ENCODE measurements around the gene CA11.

DNA sequence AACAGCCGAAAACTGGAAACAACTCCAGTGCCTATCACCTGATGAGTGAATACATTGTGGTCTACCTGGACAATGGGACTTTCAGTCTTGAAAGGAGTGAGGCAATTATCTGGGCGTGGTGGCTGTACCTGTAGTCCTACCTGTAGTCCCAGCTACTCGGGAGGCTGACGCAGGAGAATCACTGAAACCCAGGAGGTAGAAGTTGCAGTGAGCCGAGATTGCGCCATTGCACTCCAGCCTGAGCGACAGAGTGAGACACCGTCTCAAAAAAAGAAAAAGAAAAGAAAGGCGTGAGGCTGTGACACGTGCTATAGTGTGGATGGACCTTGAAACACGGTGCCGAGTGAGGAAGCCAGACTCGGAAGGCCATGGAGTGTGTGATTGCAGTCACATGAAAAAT lies 30.9 kb upstream of the CA11 start:
- TF ChIP-seq POLR2AphosphoS5 (IDR thresholded peaks at IDR 0.05) = no peak
- TF ChIP-seq, protein P1, sequence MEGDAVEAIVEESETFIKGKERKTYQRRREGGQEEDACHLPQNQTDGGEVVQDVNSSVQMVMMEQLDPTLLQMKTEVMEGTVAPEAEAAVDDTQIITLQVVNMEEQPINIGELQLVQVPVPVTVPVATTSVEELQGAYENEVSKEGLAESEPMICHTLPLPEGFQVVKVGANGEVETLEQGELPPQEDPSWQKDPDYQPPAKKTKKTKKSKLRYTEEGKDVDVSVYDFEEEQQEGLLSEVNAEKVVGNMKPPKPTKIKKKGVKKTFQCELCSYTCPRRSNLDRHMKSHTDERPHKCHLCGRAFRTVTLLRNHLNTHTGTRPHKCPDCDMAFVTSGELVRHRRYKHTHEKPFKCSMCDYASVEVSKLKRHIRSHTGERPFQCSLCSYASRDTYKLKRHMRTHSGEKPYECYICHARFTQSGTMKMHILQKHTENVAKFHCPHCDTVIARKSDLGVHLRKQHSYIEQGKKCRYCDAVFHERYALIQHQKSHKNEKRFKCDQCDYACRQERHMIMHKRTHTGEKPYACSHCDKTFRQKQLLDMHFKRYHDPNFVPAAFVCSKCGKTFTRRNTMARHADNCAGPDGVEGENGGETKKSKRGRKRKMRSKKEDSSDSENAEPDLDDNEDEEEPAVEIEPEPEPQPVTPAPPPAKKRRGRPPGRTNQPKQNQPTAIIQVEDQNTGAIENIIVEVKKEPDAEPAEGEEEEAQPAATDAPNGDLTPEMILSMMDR (IDR thresholded peaks at IDR 0.05) = no peak

All from prostate gland (tissue), 2 donors.